Measurements from ENCODE around the gene SCAPER. TPM values are rescaled to one million over a fixed set of nuclear protein-coding genes. Genes with fewer than 3 reads are reported as not detected.

The SCAPER gene
- total and polyA plus RNA-seq, 2 of the 4 experiments (the other 2 are of a cell fraction): 2.9 to 9.7 TPM

DNA sequence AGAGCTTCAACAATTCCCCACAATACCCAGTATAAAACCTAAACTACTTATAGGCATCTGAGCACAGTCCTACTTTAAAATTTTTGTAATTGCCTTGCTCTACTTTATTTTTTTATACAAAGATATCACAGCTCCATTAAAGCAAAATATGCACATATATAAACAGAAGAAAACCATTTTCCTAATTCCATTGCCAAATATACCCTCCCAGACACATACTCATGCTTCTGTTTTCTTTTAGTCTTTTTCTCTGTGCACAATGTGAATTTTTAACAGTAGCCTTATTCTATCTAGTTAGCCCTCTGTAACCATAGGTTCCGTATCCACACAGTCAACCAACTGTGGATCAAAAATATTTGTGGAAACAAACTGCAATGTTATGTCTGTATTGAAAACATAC is 260.5 kb downstream of the SCAPER start:
- no peaks in the 10 kb centered on the region for H3K79me1 ChIP-seq (ENCODE audit: low read depth in 1 of 2, low read length in 2 of 2)
- H2BK120ac ChIP-seq (ENCODE audit: low read depth, low read length): no peak overlapping the region
- no peak overlapping the region for H3K9ac ChIP-seq (ENCODE audit: low read depth, low read length)
- H3K36me3 ChIP-seq (ENCODE audit: control insufficient read depth, insufficient read depth, low read length): peaks cover 2% of the 10 kb centered on the region
- no peak overlapping the region for H4K91ac ChIP-seq (ENCODE audit: insufficient read depth, low read depth, low read length)
- BruUV-seq (replicated peaks): no TSS peak
- ATAC-seq (ENCODE audit: low read depth): no peak; the same call in 1 of the 2 replicates
- H3K27ac ChIP-seq (ENCODE audit: insufficient read depth, low read length): no peak overlapping the region
- in situ Hi-C loops (cut with MboI; ENCODE audit: low sequenced_read_pairs): no loop called here
- no peak overlapping the region for H3K4me3 ChIP-seq (ENCODE audit: insufficient read depth, low read depth, low read length)
- H2AK9ac ChIP-seq (replicated peaks; ENCODE audit: low read depth, low read length, poor library complexity): no peak overlapping the region
- no peak overlapping the region for H3K18ac ChIP-seq (ENCODE audit: low read depth, low read length)
- 0 out of 2 replicates have a peak, but pooled peaks cover 1% of the 10 kb centered on the region for H3K4me1 ChIP-seq (ENCODE audit: control insufficient read depth, insufficient read depth, low read length)
- ChIA-PET CTCF (no interaction called here), POLR2A (ENCODE audit: unreplicated experiment) (no interaction called here)
- no peak overlapping the region for H4K8ac ChIP-seq (ENCODE audit: low read depth in 2 of 2, low read length in 2 of 2)
- intact Hi-C loops (cut with micrococcal nuclease): no loop called here
- no peak overlapping the region for H2BK5ac ChIP-seq (ENCODE audit: low read depth, low read length, poor library complexity, severe bottlenecking)
- no peak overlapping the region for H3K14ac ChIP-seq (replicated peaks; ENCODE audit: low read depth, low read length)
- H3K4ac ChIP-seq (ENCODE audit: low read depth, low read length): no peak overlapping the region
- no peak overlapping the region for H2AK5ac ChIP-seq (ENCODE audit: low read depth, low read length)
- H3K9me1 ChIP-seq (ENCODE audit: insufficient read depth, low read length): no peaks in the 10 kb centered on the region
- no peaks in the 10 kb centered on the region; the same call in 1 of the 2 replicates for H3K9me3 ChIP-seq (ENCODE audit: control insufficient read depth, insufficient read depth, low read length)
- no peak for TF ChIP-seq BHLHE40 (IDR thresholded peaks at IDR 0.05; ENCODE audit: low read depth, low read length)
- TF ChIP-seq NFE2L2 (IDR thresholded peaks at IDR 0.05; ENCODE audit: low read depth, low read length): no peak
- TF ChIP-seq, protein P1, sequence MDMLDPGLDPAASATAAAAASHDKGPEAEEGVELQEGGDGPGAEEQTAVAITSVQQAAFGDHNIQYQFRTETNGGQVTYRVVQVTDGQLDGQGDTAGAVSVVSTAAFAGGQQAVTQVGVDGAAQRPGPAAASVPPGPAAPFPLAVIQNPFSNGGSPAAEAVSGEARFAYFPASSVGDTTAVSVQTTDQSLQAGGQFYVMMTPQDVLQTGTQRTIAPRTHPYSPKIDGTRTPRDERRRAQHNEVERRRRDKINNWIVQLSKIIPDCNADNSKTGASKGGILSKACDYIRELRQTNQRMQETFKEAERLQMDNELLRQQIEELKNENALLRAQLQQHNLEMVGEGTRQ (IDR thresholded peaks at IDR 0.05; ENCODE audit: low read depth, low read length): no peak
- no peak for TF ChIP-seq RAD21 (IDR thresholded peaks at IDR 0.05; ENCODE audit: low read length)
- no peak overlapping the region for H4K5ac ChIP-seq (ENCODE audit: low read depth, low read length)
- H3K27me3 ChIP-seq (ENCODE audit: control insufficient read depth, insufficient read depth, low read length): no peaks in the 10 kb centered on the region
- H3K23ac ChIP-seq (ENCODE audit: low read depth, low read length): no peak overlapping the region
- dilution Hi-C loops (cut with HindIII; ENCODE audit: low sequenced_read_pairs, unreplicated experiment): no loop called here
- H3K56ac ChIP-seq (ENCODE audit: extremely low read depth, insufficient read depth, low read length): no peak overlapping the region
- H2BK15ac ChIP-seq (ENCODE audit: low read depth, low read length): no peak overlapping the region
- no peak overlapping the region for H2BK20ac ChIP-seq (ENCODE audit: low read depth, low read length)
- no peaks in the 10 kb centered on the region for H4K20me1 ChIP-seq (ENCODE audit: insufficient read depth, low read length)
- no peak overlapping the region for H2AFZ ChIP-seq (replicated peaks; ENCODE audit: low read length, poor library complexity)
- WGBS, 2 experiments (ENCODE audit: extremely low coverage in 2 of 2, insufficient read length in 1 of 2): no CpG with 5 or more reads among the region's 1 CpG
- DNase-seq: no peak
- no peak overlapping the region for H3K4me2 ChIP-seq (ENCODE audit: low read depth, low read length)
